Stimulated activated CD4-positive, alpha-beta T cell treated with anti-CD3 and anti-CD28 coated beads, TNF-alpha, amount 100 ng/mL, for 4 hours (primary cell): ENCODE data around the gene TMEM217.
"Not testable (repeated sequence)": the region's sequence is repeated elsewhere in the genome, so short reads cannot be mapped to it uniquely, and the experiment has no call there.

Experiments used
- DNase-seq, 3 experiments: peaks; one replicate each; pipeline ENCODE4 v3.0.0-alpha.2; 2020; ENCODE audit warnings: low read depth in 3 of 3

Gene TMEM217

GRCh38 chr6:37185949-37186720 is 71.8 kb downstream of the TMEM217 start:
- not testable (repeated sequence) for DNase-seq

GRCh38 chr6:37182736-37183590 is 75.0 kb downstream of the TMEM217 start:
- peak in 2 of 3 experiments; percentile 22 to 37 for DNase-seq

GRCh38 chr6:37180610-37181009 is 77.3 kb downstream of the TMEM217 start:
- not testable (repeated sequence) for DNase-seq

- DNase-seq, result no peak
Observed at GRCh38 chr6:37180075-37180474, 77.9 kb downstream of the TMEM217 start.

GRCh38 chr6:37177935-37178517 is 79.9 kb downstream of the TMEM217 start:
- no peak for DNase-seq

GRCh38 chr6:37177077-37177934 is 80.6 kb downstream of the TMEM217 start:
- no peak for DNase-seq

GRCh38 chr6:37176268-37177076 is 81.5 kb downstream of the TMEM217 start:
- DNase-seq, result no peak

- no peak for DNase-seq
Observed at GRCh38 chr6:37175332-37176267, 82.3 kb downstream of the TMEM217 start.

- no peak for DNase-seq
Observed at GRCh38 chr6:37174515-37175331, 83.2 kb downstream of the TMEM217 start.

GRCh38 chr6:37174196-37174514 is 83.8 kb downstream of the TMEM217 start:
- DNase-seq, result no peak

- DNase-seq, result peak in 2 of 3 experiments; percentile 19 to 31
Observed at GRCh38 chr6:37173493-37174195, 84.3 kb downstream of the TMEM217 start.

- DNase-seq, result no peak
Observed at GRCh38 chr6:37172912-37173492, 84.9 kb downstream of the TMEM217 start.

GRCh38 chr6:37171970-37172812 is 85.8 kb downstream of the TMEM217 start:
- DNase-seq, result peak; percentile 67 to 86 (median 82)

GRCh38 chr6:37171201-37171969 is 86.6 kb downstream of the TMEM217 start:
- DNase-seq, result peak in 1 of 3 experiments; percentile 8

GRCh38 chr6:37170273-37171200 is 87.4 kb downstream of the TMEM217 start:
- DNase-seq, result peak in 2 of 3 experiments; percentile 9 to 41
